Breast epithelium (tissue), 3 donors: ENCODE data around the gene DISP3.

ENCODE experiments used
- POLR2A ChIP-seq: fragments of 450-650 bp; IDR thresholded peaks from one replicate; pipeline ENCODE4 v1.6.1; 2016; ENCODE audit warnings: antibody characterized with exemption, mild to moderate bottlenecking, moderate library complexity
- TF ChIP-seq, protein P1 (sequence below), 3 donors: fragments of 450-650 bp; IDR thresholded peaks; one replicate each; pipeline ENCODE4 v1.5.1; 2016 to 2017; ENCODE audit warnings: antibody characterized with exemption in 3 of 3, mild to moderate bottlenecking in 3 of 3, moderate library complexity in 3 of 3

- TF ChIP-seq, protein P1, sequence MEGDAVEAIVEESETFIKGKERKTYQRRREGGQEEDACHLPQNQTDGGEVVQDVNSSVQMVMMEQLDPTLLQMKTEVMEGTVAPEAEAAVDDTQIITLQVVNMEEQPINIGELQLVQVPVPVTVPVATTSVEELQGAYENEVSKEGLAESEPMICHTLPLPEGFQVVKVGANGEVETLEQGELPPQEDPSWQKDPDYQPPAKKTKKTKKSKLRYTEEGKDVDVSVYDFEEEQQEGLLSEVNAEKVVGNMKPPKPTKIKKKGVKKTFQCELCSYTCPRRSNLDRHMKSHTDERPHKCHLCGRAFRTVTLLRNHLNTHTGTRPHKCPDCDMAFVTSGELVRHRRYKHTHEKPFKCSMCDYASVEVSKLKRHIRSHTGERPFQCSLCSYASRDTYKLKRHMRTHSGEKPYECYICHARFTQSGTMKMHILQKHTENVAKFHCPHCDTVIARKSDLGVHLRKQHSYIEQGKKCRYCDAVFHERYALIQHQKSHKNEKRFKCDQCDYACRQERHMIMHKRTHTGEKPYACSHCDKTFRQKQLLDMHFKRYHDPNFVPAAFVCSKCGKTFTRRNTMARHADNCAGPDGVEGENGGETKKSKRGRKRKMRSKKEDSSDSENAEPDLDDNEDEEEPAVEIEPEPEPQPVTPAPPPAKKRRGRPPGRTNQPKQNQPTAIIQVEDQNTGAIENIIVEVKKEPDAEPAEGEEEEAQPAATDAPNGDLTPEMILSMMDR (IDR thresholded peaks at IDR 0.05) = no peak
- TF ChIP-seq POLR2A = no peak
These were observed 35.4 kb downstream of the DISP3 start for GRCh38 chr1:11514366-11514765.
